NCI-H1694 treated with DMSO at 0.1 percent for 48 hours (cell line): ENCODE measurements around the gene MED13L.

Experiments used
- DNase-seq: peaks from one replicate; lab custom pipeline; 2025; lab: John Stamatoyannopoulos, UW

MED13L gene

GRCh38 chr12:115938794-115939377, 338.6 kb downstream of the MED13L start:
- DNase-seq: no peak

GRCh38 chr12:115936997-115937916, 340.2 kb downstream of the MED13L start:
- no peak for DNase-seq

GRCh38 chr12:115934877-115935276, 342.6 kb downstream of the MED13L start:
- no peak for DNase-seq

GRCh38 chr12:115934046-115934445, 343.4 kb downstream of the MED13L start:
- DNase-seq: no peak

GRCh38 chr12:115932066-115932465, 345.4 kb downstream of the MED13L start:
- DNase-seq: no peak

- DNase-seq: no peak
These were observed 347.2 kb downstream of the MED13L start for GRCh38 chr12:115930336-115930735.

- DNase-seq: no peak
These were observed 351.3 kb downstream of the MED13L start for GRCh38 chr12:115926037-115926670.

GRCh38 chr12:115923851-115924250, 353.6 kb downstream of the MED13L start:
- no peak for DNase-seq

GRCh38 chr12:115922952-115923564, 354.4 kb downstream of the MED13L start:
- no peak for DNase-seq

GRCh38 chr12:115920395-115921183, 356.9 kb downstream of the MED13L start:
- no peak for DNase-seq

- no peak for DNase-seq
These were observed 358.7 kb downstream of the MED13L start for GRCh38 chr12:115918763-115919162.

GRCh38 chr12:115916910-115917668, 360.4 kb downstream of the MED13L start:
- no peak for DNase-seq

GRCh38 chr12:115914122-115914521, 363.4 kb downstream of the MED13L start:
- DNase-seq: no peak

GRCh38 chr12:115912440-115912839, 365.1 kb downstream of the MED13L start:
- DNase-seq: no peak

GRCh38 chr12:115911360-115911759, 366.1 kb downstream of the MED13L start:
- DNase-seq: no peak

GRCh38 chr12:115910057-115910456, 367.4 kb downstream of the MED13L start:
- DNase-seq: no peak
